GM21360 (cell line): Measurements from ENCODE around the gene CRTAC1.

Experiments
- ATAC-seq: cut with Tn5 transposase; IDR thresholded peaks from one replicate; pipeline ENCODE4 v1.9.1; 2021; ENCODE audit warnings: mild to moderate bottlenecking, moderate library complexity; ENCODE audit not compliant: unreplicated experiment

CRTAC1 gene

GRCh38 chr10:97875391-97875790 is 155.0 kb downstream of the CRTAC1 start:
- no peak for ATAC-seq

DNA sequence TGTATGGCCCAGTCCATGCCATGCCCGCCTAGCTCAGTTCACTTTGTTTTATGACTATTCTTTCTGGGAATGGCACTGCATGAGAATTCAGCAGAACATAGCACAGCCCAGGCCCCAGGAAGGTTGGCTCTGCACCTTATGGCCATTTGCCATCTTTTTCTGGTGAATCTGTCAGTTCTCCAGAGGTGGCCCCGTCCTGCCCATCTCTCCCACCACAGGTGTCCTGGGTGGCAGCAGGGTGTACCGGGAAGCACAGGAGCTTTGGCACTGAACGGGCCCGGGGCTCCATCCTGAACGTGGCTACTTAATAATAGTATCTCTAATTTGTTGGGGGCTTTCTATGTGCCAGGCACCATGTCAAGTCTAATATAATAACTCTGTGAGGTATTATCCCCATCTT is 156.1 kb downstream of the CRTAC1 start:
- ATAC-seq, result no peak

GRCh38 chr10:97873569-97873968 is 156.9 kb downstream of the CRTAC1 start:
- ATAC-seq, result no peak

DNA sequence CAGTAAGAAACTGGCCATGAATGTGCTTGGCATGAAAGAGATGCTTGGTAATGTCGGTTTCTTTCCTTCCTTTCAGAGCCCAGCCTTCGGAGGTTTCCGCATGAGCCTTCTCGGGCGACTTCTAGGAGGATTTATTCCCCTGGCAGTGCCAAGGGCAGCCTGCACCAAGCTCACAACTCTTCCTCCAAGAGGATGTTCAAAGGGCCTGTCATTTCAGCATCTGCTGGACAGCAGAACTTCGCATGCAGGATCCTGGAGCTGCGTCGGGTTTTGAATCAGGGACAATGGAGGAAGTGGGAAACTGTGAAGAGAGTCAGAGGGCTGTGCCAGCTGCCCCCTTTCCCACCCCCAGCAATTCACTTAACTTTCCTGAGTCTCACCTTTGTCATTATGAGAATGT is 159.4 kb downstream of the CRTAC1 start:
- no peak for ATAC-seq

DNA sequence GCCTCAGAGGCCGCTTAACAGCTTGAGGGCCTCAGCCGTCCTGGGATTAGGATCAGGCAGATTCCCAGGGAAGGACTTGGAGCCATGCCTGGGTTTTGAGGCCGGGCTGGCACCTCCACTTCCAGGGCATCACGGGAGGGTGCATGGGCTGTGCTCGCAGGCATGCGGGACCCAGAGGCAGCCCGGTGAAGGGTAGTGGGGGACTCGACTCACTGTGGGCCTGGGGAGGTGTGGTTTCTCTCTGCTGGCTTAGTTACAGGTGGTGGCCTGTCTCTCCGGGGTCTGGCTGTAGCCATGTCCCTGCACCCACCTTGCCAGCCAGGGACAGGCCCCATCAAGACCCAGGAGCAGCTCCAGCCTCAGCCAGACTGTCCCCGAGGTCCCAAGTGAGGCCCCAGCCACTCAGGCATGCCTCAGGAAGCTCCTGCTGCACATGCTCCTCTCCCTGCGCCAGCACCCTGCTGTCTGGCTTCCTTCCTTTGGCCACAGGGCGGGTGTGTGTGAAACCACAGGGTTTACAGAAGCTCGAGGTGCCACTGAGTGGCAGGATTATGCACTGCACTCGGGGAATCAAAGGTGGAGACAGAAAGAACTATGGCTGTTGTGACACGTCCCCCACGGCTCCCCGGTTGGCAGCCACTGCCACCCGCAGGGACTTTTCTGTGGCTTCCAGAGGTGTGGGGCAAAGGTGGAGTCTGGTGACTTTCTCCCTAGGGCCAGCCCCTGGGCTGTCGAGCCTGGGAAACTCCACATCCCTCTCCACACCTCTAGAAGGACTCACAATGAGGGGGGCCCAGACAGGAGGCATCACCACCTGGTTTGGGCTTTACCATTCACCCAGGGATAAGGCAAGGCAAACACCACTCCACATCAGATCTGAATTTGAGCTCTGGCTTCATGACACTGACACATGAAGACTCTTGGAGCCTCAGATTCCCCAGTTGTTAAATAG is 161.1 kb downstream of the CRTAC1 start:
- ATAC-seq, result peak; percentile 95

DNA sequence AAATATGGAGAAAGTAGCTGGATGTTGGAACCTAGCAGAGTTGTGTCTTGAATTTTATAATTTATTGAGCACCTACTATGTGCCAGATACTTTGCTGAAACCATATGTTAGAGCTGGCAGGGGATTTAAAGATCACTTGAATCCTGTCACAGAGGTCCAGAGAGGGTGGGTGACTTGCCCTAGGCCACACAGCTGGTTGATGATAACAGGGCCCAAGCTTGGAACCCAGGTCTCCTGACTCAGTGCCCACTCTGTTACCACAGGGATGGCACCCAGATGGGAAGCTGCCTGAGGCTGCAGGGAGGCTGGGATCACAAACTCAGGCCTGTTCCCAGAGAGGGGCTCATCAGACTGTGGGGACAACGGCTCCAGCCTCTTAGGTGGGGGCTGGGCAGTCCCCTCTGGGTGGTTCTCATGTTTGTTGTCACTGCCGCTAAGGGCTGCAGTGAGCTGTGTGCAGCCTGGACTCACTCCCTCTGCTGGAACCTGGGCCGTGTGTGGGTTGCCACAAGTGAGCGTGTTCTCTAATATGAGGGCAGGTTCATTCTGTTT is 162.2 kb downstream of the CRTAC1 start:
- ATAC-seq, result no peak

DNA sequence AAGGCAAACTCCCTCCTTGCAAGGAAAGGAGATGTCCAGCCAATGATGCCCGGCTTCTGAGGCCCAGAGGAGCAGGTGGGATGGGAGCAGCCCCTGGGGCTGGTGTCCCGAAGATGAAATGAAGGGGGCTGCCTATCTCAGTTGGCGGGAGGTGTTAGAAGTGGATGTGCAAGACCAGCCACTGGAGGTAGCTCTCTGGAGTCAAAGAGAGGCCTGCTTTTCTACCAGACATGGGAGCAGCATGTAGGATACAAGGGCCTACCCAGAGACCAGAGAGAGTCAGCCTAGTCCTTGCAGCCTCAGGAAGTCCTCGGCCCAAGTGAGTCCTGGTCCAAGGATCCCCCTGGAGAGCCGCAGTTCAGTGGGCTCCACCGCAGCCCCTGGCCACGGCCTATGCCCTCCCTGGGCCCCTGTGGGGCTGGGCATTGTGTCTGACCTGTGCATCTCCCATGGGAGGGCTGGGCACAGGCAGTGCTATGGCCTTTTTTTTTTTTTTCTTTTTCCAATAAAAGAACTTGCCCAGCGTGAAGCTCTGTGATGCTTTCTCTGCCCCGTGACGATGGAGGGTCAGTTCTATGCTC is 163.1 kb downstream of the CRTAC1 start:
- ATAC-seq, result no peak

DNA sequence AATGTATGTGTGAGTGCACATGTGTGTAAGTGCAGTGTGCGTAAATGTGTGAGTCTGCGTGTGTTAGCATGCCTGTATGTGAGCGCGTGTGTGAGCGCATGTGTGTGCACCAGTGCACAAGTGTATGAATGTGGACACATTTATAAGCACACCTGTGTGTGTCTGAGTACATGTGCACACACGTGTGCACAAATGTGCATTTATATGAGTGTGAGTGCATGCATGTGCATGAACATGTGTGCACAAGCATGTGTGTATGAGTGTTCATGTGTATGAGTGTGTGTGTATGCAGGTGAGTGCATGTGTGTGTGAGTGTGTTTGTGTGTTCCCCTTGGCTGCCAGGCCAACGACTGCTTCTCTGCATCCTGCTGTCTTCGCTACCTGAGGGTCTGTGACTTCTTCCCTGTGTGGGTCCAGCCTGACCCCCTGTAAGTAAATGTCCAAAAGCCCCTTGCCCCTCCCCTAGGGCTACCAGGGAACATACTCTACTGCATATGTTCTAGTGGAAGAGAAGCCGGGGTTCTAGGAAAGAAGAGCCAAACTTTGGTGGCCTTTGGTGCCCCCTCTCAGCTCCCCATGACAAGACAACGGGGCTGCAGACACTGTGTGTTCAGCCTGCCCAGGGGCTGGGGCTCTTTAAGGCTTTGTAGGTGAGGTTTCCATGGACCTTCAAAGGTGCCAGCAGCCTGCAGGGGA is 163.7 kb downstream of the CRTAC1 start:
- no peak for ATAC-seq

GRCh38 chr10:97865488-97865887 is 164.9 kb downstream of the CRTAC1 start:
- ATAC-seq, result no peak

DNA sequence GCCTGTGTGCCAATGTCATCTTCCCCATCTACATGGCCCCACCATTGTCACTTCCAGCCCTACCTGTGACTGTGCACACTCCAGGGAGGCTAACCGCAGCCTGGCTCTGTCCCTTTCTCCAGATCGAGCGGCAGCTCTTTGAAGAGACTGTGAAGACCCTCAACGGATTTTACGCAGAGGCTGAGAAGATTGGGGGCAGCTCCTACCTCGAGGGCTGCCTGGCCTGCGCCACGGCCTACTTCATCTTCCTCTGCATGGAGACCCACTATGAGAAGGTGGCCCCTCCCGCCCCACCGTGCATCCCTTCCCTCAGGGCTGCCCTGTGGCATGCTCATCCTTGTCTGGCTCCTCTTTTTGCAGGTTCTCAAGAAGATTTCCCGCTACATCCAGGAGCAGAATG is 166.6 kb downstream of the CRTAC1 start:
- ATAC-seq, result no peak

- no peak for ATAC-seq
Observed at GRCh38 chr10:97861924-97862323, 168.5 kb downstream of the CRTAC1 start.

GRCh38 chr10:97861097-97861750 is 169.2 kb downstream of the CRTAC1 start:
- ATAC-seq, result no peak

DNA sequence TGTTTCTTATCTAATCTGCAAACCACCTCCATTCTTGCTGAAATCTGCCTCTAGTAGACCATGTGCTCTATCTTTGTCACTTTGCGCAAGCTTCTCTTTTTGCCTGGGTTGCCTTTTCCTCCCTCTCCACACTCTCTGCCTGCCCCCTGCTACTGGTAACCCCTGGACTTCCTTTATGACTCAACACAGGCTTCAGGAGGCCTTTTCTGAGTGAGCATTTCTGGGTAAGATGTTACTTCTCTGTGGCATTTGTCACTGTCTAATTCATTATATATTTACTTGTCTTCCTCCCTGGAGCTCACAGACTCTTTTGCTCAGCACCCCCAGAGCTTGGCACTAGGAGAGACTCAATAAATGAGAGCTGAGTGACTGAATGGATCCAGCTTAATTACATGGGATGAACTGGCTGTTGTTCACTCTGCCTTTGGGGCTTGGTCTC is 172.4 kb downstream of the CRTAC1 start:
- ATAC-seq, result no peak

- no peak for ATAC-seq
Observed at GRCh38 chr10:97854743-97855142, 175.7 kb downstream of the CRTAC1 start.

DNA sequence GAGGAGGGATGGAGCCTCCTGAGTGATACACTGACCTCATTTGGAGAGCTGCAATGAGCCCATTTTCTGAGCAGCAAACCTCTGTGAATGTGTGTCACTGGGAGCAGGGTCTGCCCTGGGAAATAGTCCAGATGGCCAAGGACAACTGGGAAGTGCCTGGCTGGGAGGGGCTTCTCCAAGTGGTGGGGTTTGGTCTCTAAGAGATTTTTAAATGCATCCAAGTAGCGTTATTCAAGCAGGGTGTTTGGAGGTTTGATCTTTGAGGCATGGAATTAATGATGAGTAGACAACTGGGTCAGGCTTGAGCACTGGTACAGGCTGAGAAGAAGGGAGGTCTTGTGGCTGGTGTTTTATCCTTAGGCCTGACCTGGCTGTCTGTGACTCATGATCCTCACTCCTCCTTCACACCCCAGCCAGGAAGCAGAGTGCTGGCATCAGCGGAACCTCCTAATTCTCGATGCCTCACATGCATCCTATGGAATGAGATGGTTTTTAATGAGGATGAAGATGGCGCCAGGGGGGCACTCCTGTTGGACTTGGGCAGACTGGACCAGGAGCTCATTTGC is 177.5 kb downstream of the CRTAC1 start:
- ATAC-seq, result no peak

- no peak for ATAC-seq
Observed at GRCh38 chr10:97852277-97852676, 178.1 kb downstream of the CRTAC1 start.

DNA sequence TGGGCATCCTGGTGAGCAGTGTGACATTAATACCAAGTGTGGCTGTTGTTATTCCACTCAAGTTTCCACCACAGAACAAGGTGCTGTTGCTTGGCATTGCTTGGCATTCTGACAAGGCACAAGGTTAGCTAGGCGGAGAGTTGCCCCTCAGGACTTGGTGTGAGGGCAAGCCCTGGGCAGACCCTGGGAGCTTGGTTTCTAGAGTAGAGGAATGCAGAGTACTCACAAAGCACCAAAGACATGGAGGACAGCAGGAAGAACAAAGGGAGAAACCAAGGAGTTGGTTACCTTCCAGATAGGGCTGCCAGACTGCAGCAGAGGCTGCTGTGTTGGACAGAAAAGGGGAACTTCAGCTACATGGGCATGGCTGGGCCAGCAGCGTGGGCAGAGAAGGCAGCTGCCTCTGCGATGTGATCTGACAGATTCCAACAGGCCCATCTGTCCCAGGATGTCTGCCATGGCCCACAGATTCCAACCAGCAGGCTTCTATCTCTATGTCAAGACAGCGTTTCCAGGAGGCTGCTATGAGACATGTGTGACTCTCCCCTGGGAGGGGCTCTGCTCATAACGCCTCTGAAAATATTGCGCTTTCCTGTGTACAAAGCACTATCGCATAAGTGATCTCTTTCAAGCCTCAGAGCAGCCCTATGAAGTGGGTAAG is 178.9 kb downstream of the CRTAC1 start:
- ATAC-seq, result no peak

DNA sequence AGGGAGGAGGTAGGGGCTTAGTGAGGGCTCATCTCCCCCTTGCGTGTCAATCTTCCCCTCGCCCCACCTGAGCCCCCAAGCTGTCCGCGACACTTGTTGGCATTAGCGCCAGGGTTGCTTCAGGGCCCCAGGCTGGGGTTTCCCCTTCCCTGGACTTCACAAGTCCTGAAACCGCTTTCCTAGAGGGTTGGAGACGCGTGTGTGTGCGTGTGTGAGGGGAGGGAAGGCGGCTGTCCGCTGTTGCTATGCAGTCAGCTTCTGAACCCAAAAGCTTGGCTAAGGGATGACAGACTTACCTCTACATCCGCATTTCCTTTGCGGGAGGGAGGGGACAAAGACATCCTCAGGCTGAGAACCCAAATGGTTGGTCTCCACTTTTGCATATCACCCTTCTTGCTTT is 180.0 kb downstream of the CRTAC1 start:
- no peak for ATAC-seq

DNA sequence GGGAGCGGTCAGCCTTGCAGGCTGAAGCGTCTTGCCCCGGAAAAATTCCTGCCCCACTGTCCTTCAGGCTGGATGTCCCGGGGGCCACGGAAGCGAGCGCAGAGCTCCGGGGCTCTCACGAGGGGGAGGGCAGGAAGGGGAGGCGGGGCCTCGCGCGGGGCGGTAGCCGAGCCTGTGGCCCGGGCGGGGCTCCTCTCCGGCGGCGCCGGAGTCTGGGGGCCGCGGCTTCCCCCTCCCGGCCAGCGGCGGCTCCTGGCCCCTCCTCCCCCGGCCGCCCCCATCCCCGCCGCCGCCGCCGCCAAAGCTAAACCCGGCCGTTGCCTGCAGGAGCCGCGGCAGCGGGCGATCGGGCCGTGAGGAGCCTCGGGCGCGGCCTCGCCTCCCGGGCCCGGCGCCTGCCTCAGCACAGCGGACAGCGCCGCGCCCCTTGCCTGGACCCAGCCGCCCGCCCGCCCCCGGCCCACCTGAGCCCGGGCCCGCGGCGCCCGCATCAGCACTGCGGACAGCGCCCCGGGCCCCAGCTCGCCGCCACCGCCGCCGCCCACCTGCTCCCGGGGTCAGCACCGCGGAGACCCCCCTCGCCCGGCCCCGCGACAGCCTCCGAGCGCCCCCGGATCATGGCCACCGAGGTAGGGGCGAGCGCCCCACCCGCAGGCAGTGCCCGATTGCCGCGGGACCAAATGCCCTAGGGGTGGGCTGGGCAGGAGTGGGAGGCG is 180.6 kb downstream of the CRTAC1 start, which contains the start of gene GOLGA7B:
GOLGA7B (plus strand) TSS at position 157 of the 716 bp plus-strand sequence; CDS start at position 618, 461 bp downstream.
- ATAC-seq, result no peak
